Endothelial cell (in vitro differentiated cells): ENCODE data around the gene TTC7B. TPM values are rescaled to one million over a fixed set of nuclear protein-coding genes. Genes with fewer than 3 reads are reported as not detected.

Experiments
- DNase-seq: peaks from one replicate; pipeline ENCODE4 v3.0.0; 2021; ENCODE audit warnings: low spot score
- H3K27ac Mint-ChIP-seq: one replicate; pipeline ENCODE4 v1.8.0; 2021; ENCODE audit warnings: mixed read lengths, inconsistent platforms; ENCODE audit not compliant: unreplicated experiment
- H3K27me3 Mint-ChIP-seq: one replicate; pipeline ENCODE4 v1.8.0; 2021; ENCODE audit warnings: mild to moderate bottlenecking, moderate library complexity, mixed read lengths, inconsistent platforms; ENCODE audit not compliant: unreplicated experiment
- H3K36me3 Mint-ChIP-seq: one replicate; pipeline ENCODE4 v1.8.0; 2021; ENCODE audit warnings: mild to moderate bottlenecking, low read depth, mixed read lengths, inconsistent platforms; ENCODE audit not compliant: unreplicated experiment
- H3K4me1 Mint-ChIP-seq: one replicate; pipeline ENCODE4 v1.8.0; 2021; ENCODE audit warnings: mild to moderate bottlenecking, mixed read lengths, inconsistent platforms; ENCODE audit not compliant: unreplicated experiment
- H3K4me3 Mint-ChIP-seq: one replicate; pipeline ENCODE4 v1.8.0; 2021; ENCODE audit warnings: mild to moderate bottlenecking, mixed read lengths, inconsistent platforms; ENCODE audit not compliant: unreplicated experiment
- H3K9me3 Mint-ChIP-seq: one replicate; pipeline ENCODE4 v1.8.0; 2021; ENCODE audit warnings: mixed read lengths, inconsistent platforms; ENCODE audit not compliant: unreplicated experiment
- CTCF ChIP-seq: fragments of 200-600 bp; sonication (generic); IDR thresholded peaks from one replicate; pipeline ENCODE4 v1.5.0; 2021; ENCODE audit warnings: antibody characterized with exemption; ENCODE audit not compliant: unreplicated experiment
- total RNA-seq: library from RNA; stranded (reverse); fragmentation: NEBNext Ultra II Directional; extraction: Animal tissue kit (Norgen Biotek cat#: 25700); gene quantifications from one replicate; pipeline ENCODE4 v1.2.1, GENCODE V29; 2021; ENCODE audit not compliant: unreplicated experiment

Gene TTC7B
- total RNA-seq, 1 donor from 2014 or later, result 93.5 TPM

- DNase-seq, result no peak
- TF ChIP-seq CTCF, result no peak
- no peak overlapping the region for H3K4me3 Mint-ChIP-seq
- no peaks in the 10 kb centered on the region for H3K9me3 Mint-ChIP-seq
- no peak overlapping the region for H3K27ac Mint-ChIP-seq
- no peaks in the 10 kb centered on the region for H3K27me3 Mint-ChIP-seq
- H3K36me3 Mint-ChIP-seq, result peaks cover 8% of the 10 kb centered on the region
- H3K4me1 Mint-ChIP-seq, result no peaks in the 10 kb centered on the region
Measured at GRCh38 chr14:90560991-90561390, 255.2 kb downstream of the TTC7B start.

- Mint-ChIP-seq H3K36me3 (peaks cover 8% of the 10 kb centered on the region), H3K4me1 (no peaks in the 10 kb centered on the region), H3K27ac (no peak overlapping the region), H3K4me3 (no peak overlapping the region), H3K9me3 (no peaks in the 10 kb centered on the region), H3K27me3 (no peaks in the 10 kb centered on the region)
- DNase-seq, result no peak
- TF ChIP-seq CTCF, result no peak
Measured at GRCh38 chr14:90560558-90560957, 255.7 kb downstream of the TTC7B start.

GRCh38 chr14:90559811-90560492 lies 256.3 kb downstream of the TTC7B start:
- Mint-ChIP-seq H3K27ac (no peak overlapping the region), H3K4me1 (no peaks in the 10 kb centered on the region), H3K36me3 (peaks cover 8% of the 10 kb centered on the region), H3K27me3 (peaks cover 1% of the 10 kb centered on the region), H3K4me3 (no peak overlapping the region), H3K9me3 (no peaks in the 10 kb centered on the region)
- DNase-seq, result no peak
- TF ChIP-seq CTCF, result no peak

GRCh38 chr14:90558983-90559590 lies 257.1 kb downstream of the TTC7B start:
- Mint-ChIP-seq H3K36me3 (peaks cover 8% of the 10 kb centered on the region), H3K4me1 (no peaks in the 10 kb centered on the region), H3K27ac (no peak overlapping the region), H3K9me3 (no peaks in the 10 kb centered on the region), H3K4me3 (no peak overlapping the region), H3K27me3 (peaks cover 2% of the 10 kb centered on the region)
- TF ChIP-seq CTCF, result no peak
- no peak for DNase-seq
